Gastrocnemius medialis (tissue), 4 donors: ENCODE data around the gene SGCE.

Experiments used
- POLR2A ChIP-seq, 2 donors: fragments of 450-650 bp; IDR thresholded peaks; one replicate each; pipeline ENCODE4 v1.6.1; 2017; ENCODE audit warnings: antibody characterized with exemption in 2 of 2, mild to moderate bottlenecking in 2 of 2, moderate library complexity in 2 of 2
- TF ChIP-seq, protein P1 (sequence below), 5 experiments: fragments of 450-650 bp in 3 of 5; fragments of 200-600 bp in 2 of 5; sonication (generic) in 2 of 5; IDR thresholded peaks in 4 of 5; conservative IDR thresholded peaks in 1 of 5; 1 replicate in 4 of 5; 2 replicates in 1 of 5; pipeline ENCODE4 v1.5.1; 2016 to 2019; ENCODE audit warnings: antibody characterized with exemption in 5 of 5, mild to moderate bottlenecking in 3 of 5, moderate library complexity in 3 of 5

DNA sequence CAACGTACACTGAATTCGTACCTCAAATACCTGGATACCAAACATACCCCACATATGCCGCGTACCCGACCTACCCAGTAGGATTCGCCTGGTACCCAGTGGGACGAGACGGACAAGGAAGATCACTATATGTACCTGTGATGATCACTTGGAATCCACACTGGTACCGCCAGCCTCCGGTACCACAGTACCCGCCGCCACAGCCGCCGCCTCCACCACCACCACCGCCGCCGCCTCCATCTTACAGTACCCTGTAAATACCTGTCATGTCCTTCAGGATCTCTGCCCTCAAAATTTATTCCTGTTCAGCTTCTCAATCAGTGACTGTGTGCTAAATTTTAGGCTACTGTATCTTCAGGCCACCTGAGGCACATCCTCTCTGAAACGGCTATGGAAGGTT is 9.5 kb upstream of the SGCE start:
- TF ChIP-seq, protein P1, sequence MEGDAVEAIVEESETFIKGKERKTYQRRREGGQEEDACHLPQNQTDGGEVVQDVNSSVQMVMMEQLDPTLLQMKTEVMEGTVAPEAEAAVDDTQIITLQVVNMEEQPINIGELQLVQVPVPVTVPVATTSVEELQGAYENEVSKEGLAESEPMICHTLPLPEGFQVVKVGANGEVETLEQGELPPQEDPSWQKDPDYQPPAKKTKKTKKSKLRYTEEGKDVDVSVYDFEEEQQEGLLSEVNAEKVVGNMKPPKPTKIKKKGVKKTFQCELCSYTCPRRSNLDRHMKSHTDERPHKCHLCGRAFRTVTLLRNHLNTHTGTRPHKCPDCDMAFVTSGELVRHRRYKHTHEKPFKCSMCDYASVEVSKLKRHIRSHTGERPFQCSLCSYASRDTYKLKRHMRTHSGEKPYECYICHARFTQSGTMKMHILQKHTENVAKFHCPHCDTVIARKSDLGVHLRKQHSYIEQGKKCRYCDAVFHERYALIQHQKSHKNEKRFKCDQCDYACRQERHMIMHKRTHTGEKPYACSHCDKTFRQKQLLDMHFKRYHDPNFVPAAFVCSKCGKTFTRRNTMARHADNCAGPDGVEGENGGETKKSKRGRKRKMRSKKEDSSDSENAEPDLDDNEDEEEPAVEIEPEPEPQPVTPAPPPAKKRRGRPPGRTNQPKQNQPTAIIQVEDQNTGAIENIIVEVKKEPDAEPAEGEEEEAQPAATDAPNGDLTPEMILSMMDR (IDR thresholded peaks at IDR 0.05 in 4 of 5, conservative IDR thresholded peaks at IDR 0.05 in 1 of 5) = no peak
- TF ChIP-seq POLR2A (IDR thresholded peaks at IDR 0.05) = no peak
